ENCODE data around the gene NEB. TPM values are rescaled to one million over a fixed set of nuclear protein-coding genes. Genes with fewer than 3 reads are reported as not detected.

NEB gene
- total RNA-seq, 3 donors from 2014 or later (not counting 1 experiment from before 2014, with no cell fraction given) = 5.0 to 5.7 (median 5.4) TPM

DNA sequence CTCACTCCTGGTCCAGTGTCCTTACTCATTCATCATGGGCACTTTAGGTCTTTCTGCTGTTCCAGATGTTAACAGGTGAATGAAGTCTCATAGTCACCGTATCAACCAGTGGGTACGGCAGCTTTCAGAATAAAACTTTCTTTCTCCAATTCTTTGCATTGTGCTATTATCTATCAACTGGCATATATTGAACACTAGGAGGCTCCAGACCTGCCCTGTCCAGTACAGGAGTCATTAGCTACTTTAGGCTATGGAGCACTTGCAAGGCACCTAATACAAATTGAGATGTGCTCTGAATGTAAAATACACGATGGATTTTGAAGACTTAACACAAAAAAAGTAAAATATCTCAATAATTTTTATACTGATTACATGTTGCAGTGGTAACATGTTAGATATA is 43.2 kb upstream of the NEB start:
- Mint-ChIP-seq H3K9me3 (no peaks in the 10 kb centered on the region), H3K36me3 (peaks cover 20% of the 10 kb centered on the region), H3K27me3 (ENCODE audit: low read depth in 2 of 2) (no peaks in the 10 kb centered on the region), H3K4me1 (peaks cover 5 to 7% of the 10 kb centered on the region in 2 donors), H3K4me3 (no peak overlapping the region), H3K27ac (no peak overlapping the region)
- H3K27me3 ChIP-seq (ENCODE audit: control insufficient read depth, insufficient read depth, low read length) = no peaks in the 10 kb centered on the region
- H3K27ac ChIP-seq (ENCODE audit: low read length) = no peak overlapping the region
- TF ChIP-seq, protein P1, sequence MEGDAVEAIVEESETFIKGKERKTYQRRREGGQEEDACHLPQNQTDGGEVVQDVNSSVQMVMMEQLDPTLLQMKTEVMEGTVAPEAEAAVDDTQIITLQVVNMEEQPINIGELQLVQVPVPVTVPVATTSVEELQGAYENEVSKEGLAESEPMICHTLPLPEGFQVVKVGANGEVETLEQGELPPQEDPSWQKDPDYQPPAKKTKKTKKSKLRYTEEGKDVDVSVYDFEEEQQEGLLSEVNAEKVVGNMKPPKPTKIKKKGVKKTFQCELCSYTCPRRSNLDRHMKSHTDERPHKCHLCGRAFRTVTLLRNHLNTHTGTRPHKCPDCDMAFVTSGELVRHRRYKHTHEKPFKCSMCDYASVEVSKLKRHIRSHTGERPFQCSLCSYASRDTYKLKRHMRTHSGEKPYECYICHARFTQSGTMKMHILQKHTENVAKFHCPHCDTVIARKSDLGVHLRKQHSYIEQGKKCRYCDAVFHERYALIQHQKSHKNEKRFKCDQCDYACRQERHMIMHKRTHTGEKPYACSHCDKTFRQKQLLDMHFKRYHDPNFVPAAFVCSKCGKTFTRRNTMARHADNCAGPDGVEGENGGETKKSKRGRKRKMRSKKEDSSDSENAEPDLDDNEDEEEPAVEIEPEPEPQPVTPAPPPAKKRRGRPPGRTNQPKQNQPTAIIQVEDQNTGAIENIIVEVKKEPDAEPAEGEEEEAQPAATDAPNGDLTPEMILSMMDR (IDR thresholded peaks at IDR 0.05) = no peak
- H3K4me1 ChIP-seq (ENCODE audit: control insufficient read depth, insufficient read depth, low read length) = no peaks in the 10 kb centered on the region
- DNase-seq (no peak), ATAC-seq (no peak)
- peaks cover 3% of the 10 kb centered on the region for H3K36me3 ChIP-seq (ENCODE audit: control insufficient read depth, insufficient read depth, low read length)
- intact Hi-C loops (cut with micrococcal nuclease) = no loop called here
- H3K9me3 ChIP-seq (ENCODE audit: control insufficient read depth, insufficient read depth, low read length) = no peaks in the 10 kb centered on the region
- no peak overlapping the region for H3K4me3 ChIP-seq (ENCODE audit: low read length)
- WGBS (ENCODE audit: insufficient coverage) = 100% methylated on average over 2 of the region's 3 CpGs

DNA sequence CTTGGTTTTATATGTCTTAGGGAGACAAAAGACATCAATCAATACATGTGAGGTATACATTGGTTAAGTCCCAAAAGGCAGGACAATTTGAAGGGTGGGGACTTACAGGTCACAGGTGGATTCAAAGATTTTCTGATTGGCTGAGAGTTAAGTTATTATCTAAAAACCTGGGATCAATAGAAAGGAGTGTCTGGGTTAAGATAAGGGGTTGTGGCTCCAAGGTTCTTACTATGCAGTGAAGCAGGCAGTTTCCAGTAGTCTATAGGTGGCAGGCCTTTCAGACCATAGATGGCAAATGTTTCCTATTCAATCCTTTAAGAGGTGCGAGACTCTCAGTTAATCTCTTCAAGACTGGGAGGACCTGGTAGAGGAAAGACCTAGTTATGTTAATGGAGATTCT is 42.1 kb upstream of the NEB start:
- no peaks in the 10 kb centered on the region for H3K9me3 ChIP-seq (ENCODE audit: control insufficient read depth, insufficient read depth, low read length)
- WGBS (ENCODE audit: insufficient coverage) = no CpG with 5 or more reads among the region's 1 CpG
- Mint-ChIP-seq H3K27me3 (ENCODE audit: low read depth in 2 of 2) (no peaks in the 10 kb centered on the region), H3K4me1 (peaks cover 5 to 7% of the 10 kb centered on the region in 2 donors), H3K4me3 (no peak overlapping the region), H3K9me3 (no peaks in the 10 kb centered on the region), H3K36me3 (peaks cover 20% of the 10 kb centered on the region), H3K27ac (no peak overlapping the region)
- H3K27ac ChIP-seq (ENCODE audit: low read length) = no peak overlapping the region
- ATAC-seq (no peak), DNase-seq (no peak)
- no peaks in the 10 kb centered on the region for H3K27me3 ChIP-seq (ENCODE audit: control insufficient read depth, insufficient read depth, low read length)
- TF ChIP-seq, protein P1 (IDR thresholded peaks at IDR 0.05) = no peak
- intact Hi-C loops (cut with micrococcal nuclease) = no loop called here
- H3K36me3 ChIP-seq (ENCODE audit: control insufficient read depth, insufficient read depth, low read length) = no peaks in the 10 kb centered on the region
- no peak overlapping the region for H3K4me3 ChIP-seq (ENCODE audit: low read length)
- H3K4me1 ChIP-seq (ENCODE audit: control insufficient read depth, insufficient read depth, low read length) = peaks cover 3% of the 10 kb centered on the region

DNA sequence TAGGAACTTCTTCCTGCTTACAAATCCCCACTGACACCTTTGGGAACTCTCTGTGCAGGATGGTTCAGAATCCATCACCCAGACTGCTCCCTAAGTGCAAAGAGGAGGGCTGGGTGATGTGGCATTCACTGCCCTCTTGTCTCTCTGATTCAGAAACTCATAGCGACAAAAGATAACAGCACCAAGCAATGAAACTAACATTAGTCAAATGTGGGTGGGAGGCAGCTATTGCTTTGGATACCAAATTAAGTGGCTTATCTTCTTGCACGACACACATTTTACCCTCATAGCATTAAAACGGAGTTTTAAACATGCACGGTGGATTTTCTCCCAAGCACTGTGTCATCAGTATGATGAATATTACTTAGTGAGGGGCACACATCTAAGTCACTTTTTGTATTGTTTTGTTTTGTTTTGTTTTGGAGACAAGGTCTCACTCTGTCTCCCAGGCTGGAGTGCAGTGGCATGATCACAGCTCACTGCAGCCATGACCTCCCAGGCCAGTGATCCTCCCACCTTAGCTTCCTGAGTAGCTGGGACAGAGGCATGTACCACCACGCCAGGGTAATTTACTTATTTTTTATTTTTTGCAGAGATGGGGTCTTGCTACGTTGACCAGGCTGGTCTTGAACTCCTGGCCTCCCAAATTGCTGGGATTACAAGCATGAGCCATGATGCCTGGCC is 40.9 kb upstream of the NEB start:
- peaks cover 5 to 7% of the 10 kb centered on the region in 2 donors for H3K4me1 Mint-ChIP-seq
- no peak overlapping the region for H3K4me3 Mint-ChIP-seq

More for the DNA sequence above, 40.9 kb upstream of the NEB start:
- no peaks in the 10 kb centered on the region for H3K27me3 Mint-ChIP-seq (ENCODE audit: low read depth in 2 of 2)
- Histone ChIP-seq H3K9me3 (ENCODE audit: control insufficient read depth, insufficient read depth, low read length) (no peaks in the 10 kb centered on the region), H3K36me3 (ENCODE audit: control insufficient read depth, insufficient read depth, low read length) (no peaks in the 10 kb centered on the region), H3K4me3 (ENCODE audit: low read length) (no peak overlapping the region), H3K27me3 (ENCODE audit: control insufficient read depth, insufficient read depth, low read length) (no peaks in the 10 kb centered on the region), H3K4me1 (ENCODE audit: control insufficient read depth, insufficient read depth, low read length) (peaks cover 5% of the 10 kb centered on the region), H3K27ac (ENCODE audit: low read length) (peak overlapping the region; percentile 38)
- no peak overlapping the region for H3K27ac Mint-ChIP-seq
- TF ChIP-seq, protein P1 (IDR thresholded peaks at IDR 0.05) = no peak
- no peak for ATAC-seq
- intact Hi-C loops (cut with micrococcal nuclease) = no loop called here
- no peak for DNase-seq
- 80% methylated on average over 2 of the region's 6 CpGs for WGBS (ENCODE audit: insufficient coverage)
- H3K9me3 Mint-ChIP-seq = no peaks in the 10 kb centered on the region
- H3K36me3 Mint-ChIP-seq = peaks cover 20% of the 10 kb centered on the region
